Measurements from ENCODE around the gene ZNF668. TPM values are rescaled to one million over a fixed set of nuclear protein-coding genes. Genes with fewer than 3 reads are reported as not detected.
A peak's percentile ranks its signal among the peaks of the same experiment; 100 is the strongest.

The ZNF668 gene
- total and polyA plus RNA-seq, 2 experiments from 2014 or later = 8.1 to 13.0 TPM

GRCh38 chr16:31117384-31118222, 43.6 kb upstream of the ZNF668 start, which contains the start of gene KAT8:
Gene KAT8 (plus strand): TSS chr16:31117664. CDS start chr16:31117682, 18 bp downstream.
- no peaks in the 10 kb centered on the region for H3K9me3 ChIP-seq (ENCODE audit: low read depth)
- no peaks in the 10 kb centered on the region for H4K20me1 ChIP-seq (ENCODE audit: insufficient read depth, poor library complexity, severe bottlenecking)
- peak within 1 kb of the TSS; percentile 40 for H3K4me3 ChIP-seq
- DNase-seq (ENCODE audit: low spot score) = peak; percentile 100
- H3K4me2 ChIP-seq = peak within 1 kb of the TSS; percentile 90
- peaks cover 29% of the 10 kb centered on the region for H3K79me2 ChIP-seq
- TF ChIP-seq CTCF (IDR thresholded peaks at IDR 0.05; ENCODE audit: poor library complexity) = no peak
- TF ChIP-seq EZH2 (IDR thresholded peaks at IDR 0.05; ENCODE audit: borderline replicate concordance) = no peak
- TF ChIP-seq EZH2phosphoT487 (IDR thresholded peaks at IDR 0.05; ENCODE audit: low read depth, severe bottlenecking, unreplicated experiment) = no peak
- peak within 1 kb of the TSS; percentile 18 for H2AFZ ChIP-seq
- H3K36me3 ChIP-seq (replicated peaks; ENCODE audit: insufficient read depth, low read depth) = no peaks in the 10 kb centered on the region
- no peaks in the 10 kb centered on the region for H3K27me3 ChIP-seq
- H3K27ac ChIP-seq = peak within 1 kb of the TSS; percentile 96
- no peaks in the 10 kb centered on the region for H3K9me2 ChIP-seq (replicated peaks; ENCODE audit: insufficient read depth)
- WGBS (ENCODE audit: low lambda C conversion rate, missing lambda C conversion rate) = under 1% methylated on average over 33 of the region's 68 CpGs
- peaks cover 10% of the 10 kb centered on the region for H3K4me1 ChIP-seq (ENCODE audit: insufficient read depth)

GRCh38 chr16:31114468-31114867, 40.4 kb upstream of the ZNF668 start:
- WGBS (ENCODE audit: low lambda C conversion rate, missing lambda C conversion rate) = 87% methylated on average over 8 of the region's 8 CpGs
- no peak overlapping the region for H2AFZ ChIP-seq
- H3K4me3 ChIP-seq = no peak overlapping the region
- TF ChIP-seq CTCF (IDR thresholded peaks at IDR 0.05; ENCODE audit: poor library complexity) = no peak
- TF ChIP-seq EZH2 (IDR thresholded peaks at IDR 0.05; ENCODE audit: borderline replicate concordance) = no peak
- no peak for TF ChIP-seq EZH2phosphoT487 (IDR thresholded peaks at IDR 0.05; ENCODE audit: low read depth, severe bottlenecking, unreplicated experiment)
- peaks cover 15% of the 10 kb centered on the region for H3K79me2 ChIP-seq
- H3K9me2 ChIP-seq (replicated peaks; ENCODE audit: insufficient read depth) = no peaks in the 10 kb centered on the region
- H3K4me2 ChIP-seq = no peak overlapping the region
- H4K20me1 ChIP-seq (ENCODE audit: insufficient read depth, poor library complexity, severe bottlenecking) = no peaks in the 10 kb centered on the region
- DNase-seq (ENCODE audit: low spot score) = no peak
- H3K9me3 ChIP-seq (ENCODE audit: low read depth) = no peaks in the 10 kb centered on the region
- no peaks in the 10 kb centered on the region for H3K27me3 ChIP-seq
- H3K36me3 ChIP-seq (replicated peaks; ENCODE audit: insufficient read depth, low read depth) = no peaks in the 10 kb centered on the region
- H3K27ac ChIP-seq = peak overlapping the region; percentile 1
- peaks cover 10% of the 10 kb centered on the region for H3K4me1 ChIP-seq (ENCODE audit: insufficient read depth)

GRCh38 chr16:31113121-31114120, 39.4 kb upstream of the ZNF668 start:
- peak overlapping the region; percentile 69 for H3K27ac ChIP-seq
- WGBS (ENCODE audit: low lambda C conversion rate, missing lambda C conversion rate) = 84% methylated on average over 5 of the region's 5 CpGs
- H3K9me2 ChIP-seq (replicated peaks; ENCODE audit: insufficient read depth) = no peaks in the 10 kb centered on the region
- no peak overlapping the region for H3K4me2 ChIP-seq
- H3K4me3 ChIP-seq = no peak overlapping the region
- peaks cover 18% of the 10 kb centered on the region for H3K79me2 ChIP-seq
- H4K20me1 ChIP-seq (ENCODE audit: insufficient read depth, poor library complexity, severe bottlenecking) = no peaks in the 10 kb centered on the region
- no peaks in the 10 kb centered on the region for H3K27me3 ChIP-seq
- no peaks in the 10 kb centered on the region for H3K9me3 ChIP-seq (ENCODE audit: low read depth)
- peak; percentile 16 for DNase-seq (ENCODE audit: low spot score)
- H2AFZ ChIP-seq = no peak overlapping the region
- peaks cover 8% of the 10 kb centered on the region for H3K4me1 ChIP-seq (ENCODE audit: insufficient read depth)
- no peaks in the 10 kb centered on the region for H3K36me3 ChIP-seq (replicated peaks; ENCODE audit: insufficient read depth, low read depth)
- no peak for TF ChIP-seq EZH2phosphoT487 (IDR thresholded peaks at IDR 0.05; ENCODE audit: low read depth, severe bottlenecking, unreplicated experiment)
- no peak for TF ChIP-seq EZH2 (IDR thresholded peaks at IDR 0.05; ENCODE audit: borderline replicate concordance)
- no peak for TF ChIP-seq CTCF (IDR thresholded peaks at IDR 0.05; ENCODE audit: poor library complexity)
